WERI-Rb-1 (cell line): ENCODE results near the gene FAIM2.
A peak's percentile ranks its signal among the peaks of the same experiment; 100 is the strongest.

Experiments used
- DNase-seq: peaks from one replicate; pipeline ENCODE4 v3.0.0-alpha.2; 2020
- H3K27ac ChIP-seq: fragments of 250-450 bp; sonication (Bioruptor Pico); 2 replicates; pipeline ENCODE4 v1.5.1; 2020; ENCODE audit warnings: mild to moderate bottlenecking, moderate library complexity
- H3K27me3 ChIP-seq: fragments of 250-450 bp; sonication (Bioruptor Pico); 2 replicates; pipeline ENCODE4 v1.5.1; 2021; ENCODE audit warnings: mild to moderate bottlenecking, low read depth, moderate library complexity; ENCODE audit not compliant: insufficient read depth, severe bottlenecking
- H3K36me3 ChIP-seq: fragments of 250-450 bp; sonication (Bioruptor Pico); 2 replicates; pipeline ENCODE4 v1.5.1; 2020; ENCODE audit warnings: mild to moderate bottlenecking, moderate library complexity
- H3K4me3 ChIP-seq: 2 replicates; pipeline ENCODE4 v1.5.1; 2011; ENCODE audit warnings: low read depth, mild to moderate bottlenecking, control low read depth, low read length
- H3K9me3 ChIP-seq: fragments of 250-450 bp; sonication (Bioruptor Pico); 2 replicates; pipeline ENCODE4 v1.5.1; 2021; ENCODE audit warnings: mild to moderate bottlenecking, moderate library complexity; ENCODE audit not compliant: severe bottlenecking
- CTCF ChIP-seq: IDR thresholded peaks from 2 replicates; pipeline ENCODE4 v1.5.1; 2011; ENCODE audit warnings: low read depth, mild to moderate bottlenecking, control low read depth, inconsistent platforms, low read length

FAIM2 gene

GRCh38 chr12:49887536-49888401, 15.9 kb downstream of the FAIM2 start:
- TF ChIP-seq CTCF, result no peak
- Histone ChIP-seq H3K36me3 (no peaks in the 10 kb centered on the region), H3K9me3 (no peaks in the 10 kb centered on the region), H3K27me3 (no peaks in the 10 kb centered on the region), H3K27ac (no peak overlapping the region), H3K4me3 (no peak overlapping the region)
- no peak for DNase-seq

- no peaks in the 10 kb centered on the region for H3K27me3 ChIP-seq
- H3K27ac ChIP-seq, result no peak overlapping the region
- no peaks in the 10 kb centered on the region for H3K36me3 ChIP-seq
- H3K4me3 ChIP-seq, result no peak overlapping the region
- no peak for DNase-seq
- no peak for TF ChIP-seq CTCF
- no peaks in the 10 kb centered on the region for H3K9me3 ChIP-seq
Observed at GRCh38 chr12:49887091-49887490, 16.6 kb downstream of the FAIM2 start.

GRCh38 chr12:49885663-49886461, 17.8 kb downstream of the FAIM2 start:
- no peak for DNase-seq
- no peak overlapping the region for H3K4me3 ChIP-seq
- H3K9me3 ChIP-seq, result no peaks in the 10 kb centered on the region
- H3K27me3 ChIP-seq, result no peaks in the 10 kb centered on the region
- no peak overlapping the region for H3K27ac ChIP-seq
- no peak for TF ChIP-seq CTCF
- no peaks in the 10 kb centered on the region for H3K36me3 ChIP-seq

DNA sequence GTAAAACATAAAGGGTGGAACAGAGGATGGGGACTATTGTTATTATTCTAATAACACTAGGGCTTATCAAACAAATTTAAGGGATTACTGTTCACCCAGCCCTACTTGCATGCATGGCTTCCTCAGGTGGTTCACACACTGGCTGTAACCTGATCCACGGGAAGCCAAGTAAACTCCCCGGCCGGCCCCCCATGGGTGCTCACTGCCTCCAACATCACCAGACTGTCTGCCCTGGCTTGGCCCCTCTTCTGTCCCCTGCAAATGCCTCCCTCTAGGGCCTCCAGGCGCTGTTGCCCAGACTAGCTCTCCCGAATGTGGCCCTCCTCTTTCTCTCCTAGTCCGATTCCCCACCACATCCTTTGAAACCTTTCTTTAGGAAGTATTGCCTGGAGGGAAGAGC, 18.6 kb downstream of the FAIM2 start:
- Histone ChIP-seq H3K27ac (no peak overlapping the region), H3K27me3 (no peaks in the 10 kb centered on the region), H3K4me3 (no peak overlapping the region), H3K36me3 (no peaks in the 10 kb centered on the region), H3K9me3 (no peaks in the 10 kb centered on the region)
- TF ChIP-seq CTCF, result no peak
- DNase-seq, result no peak

DNA sequence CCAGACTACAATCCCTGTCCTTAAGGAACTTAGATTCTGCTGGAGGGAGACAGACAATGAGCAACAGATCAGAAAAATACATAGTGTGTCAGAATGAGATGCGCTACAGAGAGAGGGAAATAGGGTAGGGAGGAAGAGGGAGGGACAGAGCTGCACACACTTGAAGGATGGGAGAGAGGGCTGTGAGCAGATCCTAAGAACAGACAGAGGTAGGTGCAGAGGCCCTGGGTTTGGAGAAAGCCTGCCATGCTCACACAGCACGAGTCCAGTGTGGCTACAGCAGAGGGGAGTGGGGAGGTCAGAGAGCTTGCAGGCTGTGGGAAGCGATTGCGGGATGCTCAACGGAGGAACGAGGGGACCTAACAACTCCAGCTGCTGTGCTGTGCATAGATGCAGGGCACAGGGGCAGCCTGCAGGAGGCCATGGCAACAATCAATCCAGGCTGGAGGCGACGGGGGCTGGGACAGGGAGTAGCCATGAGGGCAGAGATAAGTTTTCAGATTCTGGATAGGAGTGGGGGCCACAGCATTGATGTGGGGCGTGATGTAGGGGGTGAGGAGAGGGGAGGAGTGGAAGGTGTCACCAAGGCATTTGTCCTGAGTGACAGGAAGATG, 20.7 kb downstream of the FAIM2 start:
- peak; percentile 27 for DNase-seq
- TF ChIP-seq CTCF, result 0 out of 2 replicates have a peak, but pooled peaks have one; percentile 12
- H3K36me3 ChIP-seq, result no peaks in the 10 kb centered on the region
- no peaks in the 10 kb centered on the region for H3K27me3 ChIP-seq
- H3K4me3 ChIP-seq, result no peak overlapping the region
- H3K27ac ChIP-seq, result no peak overlapping the region; the same call in 1 of the 2 replicates
- no peaks in the 10 kb centered on the region for H3K9me3 ChIP-seq
